ENCODE data around the gene PGBD4. TPM values are rescaled to one million over a fixed set of nuclear protein-coding genes. Genes with fewer than 3 reads are reported as not detected.

Gene PGBD4
- total RNA-seq, 1 experiment from 2014 or later, result 2.3 TPM

GRCh38 chr15:34128898-34129297, 27.0 kb downstream of the PGBD4 start:
- no peaks in the 10 kb centered on the region for H3K27me3 ChIP-seq (ENCODE audit: control insufficient read depth, insufficient read depth, low read length)
- TSS peak; percentile 18 for BruUV-seq (replicated peaks)
- ATAC-seq, result no peak
- H3K4me1 ChIP-seq (ENCODE audit: control insufficient read depth, insufficient read depth, low read length), result no peaks in the 10 kb centered on the region
- H3K27ac ChIP-seq (ENCODE audit: low read length), result no peak overlapping the region
- no peak for DNase-seq (ENCODE audit: low read depth, low spot score)
- POLR2A ChIA-PET, result no interaction called here
- intact Hi-C loops (cut with micrococcal nuclease; ENCODE audit: unreplicated experiment), result no loop called here
- no peaks in the 10 kb centered on the region for H3K9me3 ChIP-seq (ENCODE audit: control insufficient read depth, insufficient read depth, low read depth, low read length)
- no peaks in the 10 kb centered on the region for H3K36me3 ChIP-seq (ENCODE audit: control insufficient read depth, insufficient read depth, low read length)
- CTCF ChIA-PET, result no interaction called here
- in situ Hi-C loops (cut with HindIII; ENCODE audit: low pct_unique_long_range_greater_than_20kb, low sequenced_read_pairs), result no loop called here
- H3K4me3 ChIP-seq (ENCODE audit: low read depth in 2 of 2, low read length in 2 of 2), result no peak overlapping the region
- TF ChIP-seq TCF7L2 (IDR thresholded peaks at IDR 0.05; ENCODE audit: low read depth, low read length) (no peak), SIN3A (IDR thresholded peaks at IDR 0.05; ENCODE audit: borderline replicate concordance, insufficient read depth, low read depth, low read length) (no peak), POLR2AphosphoS5 (IDR thresholded peaks at IDR 0.05; ENCODE audit: low read depth, low read length) (no peak), REST (IDR thresholded peaks at IDR 0.05; ENCODE audit: insufficient read depth in 1 of 2, low read depth in 2 of 2, low read length in 1 of 2) (no peak)
- TF ChIP-seq, protein P1, sequence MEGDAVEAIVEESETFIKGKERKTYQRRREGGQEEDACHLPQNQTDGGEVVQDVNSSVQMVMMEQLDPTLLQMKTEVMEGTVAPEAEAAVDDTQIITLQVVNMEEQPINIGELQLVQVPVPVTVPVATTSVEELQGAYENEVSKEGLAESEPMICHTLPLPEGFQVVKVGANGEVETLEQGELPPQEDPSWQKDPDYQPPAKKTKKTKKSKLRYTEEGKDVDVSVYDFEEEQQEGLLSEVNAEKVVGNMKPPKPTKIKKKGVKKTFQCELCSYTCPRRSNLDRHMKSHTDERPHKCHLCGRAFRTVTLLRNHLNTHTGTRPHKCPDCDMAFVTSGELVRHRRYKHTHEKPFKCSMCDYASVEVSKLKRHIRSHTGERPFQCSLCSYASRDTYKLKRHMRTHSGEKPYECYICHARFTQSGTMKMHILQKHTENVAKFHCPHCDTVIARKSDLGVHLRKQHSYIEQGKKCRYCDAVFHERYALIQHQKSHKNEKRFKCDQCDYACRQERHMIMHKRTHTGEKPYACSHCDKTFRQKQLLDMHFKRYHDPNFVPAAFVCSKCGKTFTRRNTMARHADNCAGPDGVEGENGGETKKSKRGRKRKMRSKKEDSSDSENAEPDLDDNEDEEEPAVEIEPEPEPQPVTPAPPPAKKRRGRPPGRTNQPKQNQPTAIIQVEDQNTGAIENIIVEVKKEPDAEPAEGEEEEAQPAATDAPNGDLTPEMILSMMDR (IDR thresholded peaks at IDR 0.05), result no peak

- DNase-seq (ENCODE audit: low read depth, low spot score) (no peak), ATAC-seq (no peak)
- intact Hi-C loops (cut with micrococcal nuclease; ENCODE audit: unreplicated experiment), result no loop called here
- POLR2A ChIA-PET, result no interaction called here
- TF ChIP-seq SIN3A (IDR thresholded peaks at IDR 0.05; ENCODE audit: borderline replicate concordance, insufficient read depth, low read depth, low read length) (no peak), POLR2AphosphoS5 (IDR thresholded peaks at IDR 0.05; ENCODE audit: low read depth, low read length) (no peak), REST (IDR thresholded peaks at IDR 0.05; ENCODE audit: insufficient read depth in 1 of 2, low read depth in 2 of 2, low read length in 1 of 2) (no peak), TCF7L2 (IDR thresholded peaks at IDR 0.05; ENCODE audit: low read depth, low read length) (no peak)
- TF ChIP-seq, protein P1 (IDR thresholded peaks at IDR 0.05), result no peak
- no peaks in the 10 kb centered on the region for H3K27me3 ChIP-seq (ENCODE audit: control insufficient read depth, insufficient read depth, low read length)
- H3K4me1 ChIP-seq (ENCODE audit: control insufficient read depth, insufficient read depth, low read length), result no peaks in the 10 kb centered on the region
- no peaks in the 10 kb centered on the region; the same call in 1 of the 2 replicates for H3K36me3 ChIP-seq (ENCODE audit: control insufficient read depth, insufficient read depth, low read length)
- no peaks in the 10 kb centered on the region for H3K9me3 ChIP-seq (ENCODE audit: control insufficient read depth, insufficient read depth, low read depth, low read length)
- BruUV-seq (replicated peaks), result no TSS peak
- H3K27ac ChIP-seq (ENCODE audit: low read length), result no peak overlapping the region
- in situ Hi-C loops (cut with HindIII; ENCODE audit: low pct_unique_long_range_greater_than_20kb, low sequenced_read_pairs), result no loop called here
- CTCF ChIA-PET, result no interaction called here
- H3K4me3 ChIP-seq (ENCODE audit: low read depth in 2 of 2, low read length in 2 of 2), result no peak overlapping the region
These were observed 31.0 kb downstream of the PGBD4 start for GRCh38 chr15:34132881-34133280.

Measured in Panc1 (cell line).